Lower leg skin (tissue), 3 donors: Measurements from ENCODE around the gene OAS1.

Experiments
- POLR2A ChIP-seq, 2 donors: fragments of 450-650 bp; IDR thresholded peaks; one replicate each; pipeline ENCODE4 v1.6.1; 2016 to 2017; ENCODE audit warnings: antibody characterized with exemption in 2 of 2, mild to moderate bottlenecking in 1 of 2, moderate library complexity in 1 of 2
- TF ChIP-seq, protein P1 (sequence below), 3 donors: fragments of 450-650 bp; IDR thresholded peaks; one replicate each; pipeline ENCODE4 v1.5.1; 2016; ENCODE audit warnings: antibody characterized with exemption in 3 of 3, mild to moderate bottlenecking in 3 of 3, moderate library complexity in 2 of 3

DNA sequence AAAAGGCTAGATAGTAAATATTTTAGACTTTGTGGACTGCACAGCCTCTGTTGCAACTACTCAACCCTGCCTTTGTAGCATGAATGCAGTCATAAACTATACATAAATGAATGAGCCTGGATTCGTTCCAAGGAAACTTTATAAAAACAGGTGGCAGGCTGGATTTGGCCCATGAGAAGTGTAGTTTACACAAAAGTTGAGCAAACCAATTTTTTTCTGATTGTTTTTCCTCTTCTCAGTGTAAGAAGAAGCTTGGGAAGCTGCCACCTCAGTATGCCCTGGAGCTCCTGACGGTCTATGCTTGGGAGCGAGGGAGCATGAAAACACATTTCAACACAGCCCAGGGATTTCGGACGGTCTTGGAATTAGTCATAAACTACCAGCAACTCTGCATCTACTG, 9.5 kb downstream of the OAS1 start:
- TF ChIP-seq, protein P1, sequence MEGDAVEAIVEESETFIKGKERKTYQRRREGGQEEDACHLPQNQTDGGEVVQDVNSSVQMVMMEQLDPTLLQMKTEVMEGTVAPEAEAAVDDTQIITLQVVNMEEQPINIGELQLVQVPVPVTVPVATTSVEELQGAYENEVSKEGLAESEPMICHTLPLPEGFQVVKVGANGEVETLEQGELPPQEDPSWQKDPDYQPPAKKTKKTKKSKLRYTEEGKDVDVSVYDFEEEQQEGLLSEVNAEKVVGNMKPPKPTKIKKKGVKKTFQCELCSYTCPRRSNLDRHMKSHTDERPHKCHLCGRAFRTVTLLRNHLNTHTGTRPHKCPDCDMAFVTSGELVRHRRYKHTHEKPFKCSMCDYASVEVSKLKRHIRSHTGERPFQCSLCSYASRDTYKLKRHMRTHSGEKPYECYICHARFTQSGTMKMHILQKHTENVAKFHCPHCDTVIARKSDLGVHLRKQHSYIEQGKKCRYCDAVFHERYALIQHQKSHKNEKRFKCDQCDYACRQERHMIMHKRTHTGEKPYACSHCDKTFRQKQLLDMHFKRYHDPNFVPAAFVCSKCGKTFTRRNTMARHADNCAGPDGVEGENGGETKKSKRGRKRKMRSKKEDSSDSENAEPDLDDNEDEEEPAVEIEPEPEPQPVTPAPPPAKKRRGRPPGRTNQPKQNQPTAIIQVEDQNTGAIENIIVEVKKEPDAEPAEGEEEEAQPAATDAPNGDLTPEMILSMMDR (IDR thresholded peaks at IDR 0.05), result no peak
- TF ChIP-seq POLR2A (IDR thresholded peaks at IDR 0.05), result no peak
